ENCODE measurements around the gene E4F1.

Gene E4F1

DNA sequence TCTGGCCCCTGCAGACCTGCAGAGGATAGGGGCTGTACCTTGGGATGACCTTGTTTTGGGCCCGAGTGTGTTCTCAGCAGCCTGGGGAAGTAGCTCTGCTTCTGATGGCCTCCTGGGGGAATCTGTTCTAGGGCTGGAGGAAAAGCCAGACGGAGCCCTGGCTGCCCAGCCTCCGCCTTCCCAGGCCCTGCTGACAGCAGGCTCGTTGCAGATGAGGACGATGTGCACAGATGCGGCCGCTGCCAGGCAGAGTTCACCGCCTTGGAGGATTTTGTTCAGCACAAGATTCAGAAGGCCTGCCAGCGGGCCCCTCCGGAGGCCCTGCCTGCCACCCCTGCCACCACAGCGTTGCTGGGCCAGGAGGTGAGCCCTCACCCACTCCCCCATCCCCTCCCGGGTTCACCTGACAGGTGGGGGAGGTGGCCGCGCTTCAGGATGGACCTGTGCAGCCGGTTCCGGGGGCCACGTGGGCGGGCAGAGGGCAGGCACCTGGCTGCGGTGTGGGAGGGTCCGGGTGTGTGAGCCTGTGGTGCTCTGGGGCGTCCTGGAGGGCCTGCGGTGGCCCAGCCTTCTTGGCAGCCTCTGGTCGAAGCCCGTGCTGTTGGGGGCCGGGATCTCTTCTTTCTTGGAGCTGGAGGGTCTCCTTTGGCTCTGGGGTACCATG lies 4.9 kb downstream of the E4F1 start:
- no peak for DNase-seq (ENCODE audit: low read depth, low spot score)
- no peak overlapping the region for H3K4me3 ChIP-seq (ENCODE audit: low read depth, low read length)
- in situ Hi-C loops (cut with HindIII; ENCODE audit: low sequenced_read_pairs), result no loop called here
- TF ChIP-seq, protein P1, sequence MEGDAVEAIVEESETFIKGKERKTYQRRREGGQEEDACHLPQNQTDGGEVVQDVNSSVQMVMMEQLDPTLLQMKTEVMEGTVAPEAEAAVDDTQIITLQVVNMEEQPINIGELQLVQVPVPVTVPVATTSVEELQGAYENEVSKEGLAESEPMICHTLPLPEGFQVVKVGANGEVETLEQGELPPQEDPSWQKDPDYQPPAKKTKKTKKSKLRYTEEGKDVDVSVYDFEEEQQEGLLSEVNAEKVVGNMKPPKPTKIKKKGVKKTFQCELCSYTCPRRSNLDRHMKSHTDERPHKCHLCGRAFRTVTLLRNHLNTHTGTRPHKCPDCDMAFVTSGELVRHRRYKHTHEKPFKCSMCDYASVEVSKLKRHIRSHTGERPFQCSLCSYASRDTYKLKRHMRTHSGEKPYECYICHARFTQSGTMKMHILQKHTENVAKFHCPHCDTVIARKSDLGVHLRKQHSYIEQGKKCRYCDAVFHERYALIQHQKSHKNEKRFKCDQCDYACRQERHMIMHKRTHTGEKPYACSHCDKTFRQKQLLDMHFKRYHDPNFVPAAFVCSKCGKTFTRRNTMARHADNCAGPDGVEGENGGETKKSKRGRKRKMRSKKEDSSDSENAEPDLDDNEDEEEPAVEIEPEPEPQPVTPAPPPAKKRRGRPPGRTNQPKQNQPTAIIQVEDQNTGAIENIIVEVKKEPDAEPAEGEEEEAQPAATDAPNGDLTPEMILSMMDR (IDR thresholded peaks at IDR 0.05; ENCODE audit: low read depth, low read length), result no peak

- H3K4me3 ChIP-seq (ENCODE audit: low read depth, low read length), result no peak overlapping the region
- DNase-seq (ENCODE audit: low read depth, low spot score), result no peak
- TF ChIP-seq, protein P1 (IDR thresholded peaks at IDR 0.05; ENCODE audit: low read depth, low read length), result no peak
- in situ Hi-C loops (cut with HindIII; ENCODE audit: low sequenced_read_pairs), result no loop called here
Observed at GRCh38 chr16:2229091-2229490, 5.7 kb downstream of the E4F1 start.

- H3K4me3 ChIP-seq (ENCODE audit: low read depth, low read length), result no peak overlapping the region
- in situ Hi-C loops (cut with HindIII; ENCODE audit: low sequenced_read_pairs), result no loop called here
- TF ChIP-seq, protein P1 (IDR thresholded peaks at IDR 0.05; ENCODE audit: low read depth, low read length), result no peak
- no peak for DNase-seq (ENCODE audit: low read depth, low spot score)
Observed at GRCh38 chr16:2229632-2230250, 6.3 kb downstream of the E4F1 start.

DNA sequence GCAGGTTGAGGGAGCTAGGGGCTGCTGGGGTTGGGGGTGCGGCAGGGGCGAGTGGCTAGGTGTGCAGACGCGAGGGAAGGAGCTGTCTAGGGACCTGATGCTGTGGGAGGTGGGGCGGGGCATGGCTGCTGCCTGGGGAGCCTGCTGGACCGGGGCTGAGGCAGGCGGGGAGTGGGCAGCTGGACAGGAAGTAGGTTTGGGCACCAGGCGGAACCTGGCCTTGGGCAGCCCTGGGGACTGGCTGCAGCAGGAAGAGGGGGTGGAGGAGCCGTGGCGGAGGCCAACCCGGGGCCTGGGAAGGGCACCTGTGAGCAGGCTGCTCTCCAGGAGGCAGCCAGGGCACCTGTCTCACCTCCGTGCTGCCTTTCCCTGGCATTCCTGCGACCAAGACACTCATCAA lies 7.0 kb downstream of the E4F1 start:
- DNase-seq (ENCODE audit: low read depth, low spot score), result no peak
- H3K4me3 ChIP-seq (ENCODE audit: low read depth, low read length), result no peak overlapping the region
- in situ Hi-C loops (cut with HindIII; ENCODE audit: low sequenced_read_pairs), result no loop called here
- TF ChIP-seq, protein P1 (IDR thresholded peaks at IDR 0.05; ENCODE audit: low read depth, low read length), result no peak

DNA sequence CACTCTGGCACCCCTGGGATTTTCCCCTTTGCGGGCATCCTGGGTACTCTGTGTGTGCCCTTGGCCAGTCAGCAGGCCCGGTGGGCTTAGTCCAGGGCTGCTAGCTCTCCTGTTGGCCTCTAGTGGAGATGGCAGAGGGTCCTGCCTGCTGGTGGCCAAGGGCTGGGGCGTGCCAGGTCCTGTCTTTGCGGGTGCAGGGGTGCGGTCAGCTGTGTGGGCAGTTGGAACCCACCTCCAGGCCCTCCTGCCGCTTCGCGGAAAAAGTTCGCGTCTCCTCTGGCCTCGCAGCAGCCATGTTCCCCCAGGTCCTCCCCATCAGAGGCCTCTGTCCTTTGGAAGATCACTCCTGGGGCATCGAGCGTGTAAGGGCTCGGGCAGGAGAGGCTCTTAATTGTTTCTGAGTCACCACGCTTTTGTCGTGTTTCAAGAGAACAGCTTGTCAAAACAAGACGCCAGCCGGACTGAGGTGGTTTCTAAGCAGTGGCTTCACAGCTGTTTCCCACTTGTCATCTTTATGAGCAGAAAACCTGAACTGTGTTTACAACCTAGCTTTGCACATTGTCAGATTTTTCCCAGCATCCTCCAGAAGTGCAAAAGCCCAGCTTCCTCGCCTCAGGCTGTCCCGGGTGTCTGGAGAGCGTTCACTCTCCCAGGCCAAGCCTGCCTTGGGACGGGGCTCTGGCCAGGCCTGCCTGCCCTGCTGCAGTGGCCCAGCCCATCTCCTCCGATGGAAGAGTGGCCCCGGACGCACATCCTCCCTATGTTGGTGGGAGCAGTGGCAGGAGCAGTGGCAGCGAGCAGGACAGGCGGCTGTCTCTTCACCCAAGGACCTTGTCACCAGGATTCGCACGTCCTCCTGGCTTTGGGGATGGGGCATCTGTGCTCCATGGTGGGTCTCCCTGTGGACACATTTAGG lies 7.9 kb downstream of the E4F1 start:
- H3K4me3 ChIP-seq (ENCODE audit: low read depth, low read length), result no peak overlapping the region
- TF ChIP-seq, protein P1 (IDR thresholded peaks at IDR 0.05; ENCODE audit: low read depth, low read length), result no peak
- DNase-seq (ENCODE audit: low read depth, low spot score), result peak; percentile 29
- in situ Hi-C loops (cut with HindIII; ENCODE audit: low sequenced_read_pairs), result no loop called here

GRCh38 chr16:2232094-2232990 lies 9.0 kb downstream of the E4F1 start:
- TF ChIP-seq, protein P1 (IDR thresholded peaks at IDR 0.05; ENCODE audit: low read depth, low read length), result no peak
- in situ Hi-C loops (cut with HindIII; ENCODE audit: low sequenced_read_pairs), result no loop called here
- H3K4me3 ChIP-seq (ENCODE audit: low read depth, low read length), result no peak overlapping the region
- DNase-seq (ENCODE audit: low read depth, low spot score), result no peak
